ENCODE results near the gene EPHB2. TPM values are rescaled to one million over a fixed set of nuclear protein-coding genes. Genes with fewer than 3 reads are reported as not detected.

EPHB2 gene
- total and polyA plus RNA-seq, 2 donors from 2014 or later = 3.0 to 9.5 TPM

GRCh38 chr1:22778862-22779520 lies 68.4 kb downstream of the EPHB2 start:
- Histone ChIP-seq H3K4me3 (ENCODE audit: low read length in 3 of 3) (no peak overlapping the region), H3K36me3 (ENCODE audit: control insufficient read depth in 2 of 3, insufficient read depth in 3 of 3, low read length in 3 of 3) (no peaks in the 10 kb centered on the region), H3K27ac (ENCODE audit: low read depth in 2 of 2, low read length in 2 of 2) (no peak overlapping the region), H3K27me3 (ENCODE audit: control insufficient read depth, insufficient read depth, low read length) (no peaks in the 10 kb centered on the region), H3K9me3 (ENCODE audit: control insufficient read depth in 2 of 3, insufficient read depth in 1 of 3, low read length in 3 of 3) (no peaks in the 10 kb centered on the region), H3K4me1 (ENCODE audit: control insufficient read depth in 2 of 3, insufficient read depth in 2 of 3, low read depth in 1 of 3, low read length in 3 of 3) (peaks cover 0 to 3% (median 0%) of the 10 kb centered on the region in 3 donors), H3K9ac (ENCODE audit: low read length in 3 of 3) (no peak overlapping the region)
- DNase-seq (peak in 3 of 5 donors; percentile 48 to 72 (median 54)), FAIRE-seq (no peak)
- TF ChIP-seq CTCF (IDR thresholded peaks at IDR 0.05; ENCODE audit: borderline replicate concordance, extremely low read depth, insufficient read depth) = no peak
- intact Hi-C loops (cut with DNase I) = no loop called here

GRCh38 chr1:22780696-22781095 lies 70.1 kb downstream of the EPHB2 start:
- Histone ChIP-seq H3K27ac (ENCODE audit: low read depth in 2 of 2, low read length in 2 of 2) (no peak overlapping the region), H3K4me3 (ENCODE audit: low read length in 3 of 3) (no peak overlapping the region), H3K9ac (ENCODE audit: low read length in 3 of 3) (no peak overlapping the region), H3K36me3 (ENCODE audit: control insufficient read depth in 2 of 3, insufficient read depth in 3 of 3, low read length in 3 of 3) (no peaks in the 10 kb centered on the region), H3K27me3 (ENCODE audit: control insufficient read depth, insufficient read depth, low read length) (no peaks in the 10 kb centered on the region), H3K4me1 (ENCODE audit: control insufficient read depth in 2 of 3, insufficient read depth in 2 of 3, low read depth in 1 of 3, low read length in 3 of 3) (no peaks in the 10 kb centered on the region), H3K9me3 (ENCODE audit: control insufficient read depth in 2 of 3, insufficient read depth in 1 of 3, low read length in 3 of 3) (no peaks in the 10 kb centered on the region)
- intact Hi-C loops (cut with DNase I) = no loop called here
- no peak for TF ChIP-seq CTCF (IDR thresholded peaks at IDR 0.05; ENCODE audit: borderline replicate concordance, extremely low read depth, insufficient read depth)
- DNase-seq (peak in 2 of 5 donors; percentile 41 to 74), FAIRE-seq (no peak)

- no peaks in the 10 kb centered on the region for H3K36me3 ChIP-seq (ENCODE audit: control insufficient read depth in 2 of 3, insufficient read depth in 3 of 3, low read length in 3 of 3)
- no peak for TF ChIP-seq CTCF (IDR thresholded peaks at IDR 0.05; ENCODE audit: borderline replicate concordance, extremely low read depth, insufficient read depth)
- FAIRE-seq (no peak), DNase-seq (no peak)
- no peak overlapping the region for H3K27ac ChIP-seq (ENCODE audit: low read depth in 2 of 2, low read length in 2 of 2)
- no peak overlapping the region for H3K9ac ChIP-seq (ENCODE audit: low read length in 3 of 3)
- intact Hi-C loops (cut with DNase I) = no loop called here
- no peaks in the 10 kb centered on the region for H3K27me3 ChIP-seq (ENCODE audit: control insufficient read depth, insufficient read depth, low read length)
- H3K4me1 ChIP-seq (ENCODE audit: control insufficient read depth in 2 of 3, insufficient read depth in 2 of 3, low read depth in 1 of 3, low read length in 3 of 3) = no peaks in the 10 kb centered on the region
- no peaks in the 10 kb centered on the region for H3K9me3 ChIP-seq (ENCODE audit: control insufficient read depth in 2 of 3, insufficient read depth in 1 of 3, low read length in 3 of 3)
- H3K4me3 ChIP-seq (ENCODE audit: low read length in 3 of 3) = no peak overlapping the region
Measured at GRCh38 chr1:22781483-22781882, 70.8 kb downstream of the EPHB2 start.

- FAIRE-seq = no peak
Measured at GRCh38 chr1:22782406-22782805, 71.8 kb downstream of the EPHB2 start.

More at GRCh38 chr1:22782406-22782805, 71.8 kb downstream of the EPHB2 start:
- no peak for TF ChIP-seq CTCF (IDR thresholded peaks at IDR 0.05; ENCODE audit: borderline replicate concordance, extremely low read depth, insufficient read depth)
- Histone ChIP-seq H3K36me3 (ENCODE audit: control insufficient read depth in 2 of 3, insufficient read depth in 3 of 3, low read length in 3 of 3) (no peaks in the 10 kb centered on the region), H3K4me3 (ENCODE audit: low read length in 3 of 3) (no peak overlapping the region), H3K27me3 (ENCODE audit: control insufficient read depth, insufficient read depth, low read length) (no peaks in the 10 kb centered on the region), H3K4me1 (ENCODE audit: control insufficient read depth in 2 of 3, insufficient read depth in 2 of 3, low read depth in 1 of 3, low read length in 3 of 3) (no peaks in the 10 kb centered on the region), H3K27ac (ENCODE audit: low read depth in 2 of 2, low read length in 2 of 2) (no peak overlapping the region), H3K9me3 (ENCODE audit: control insufficient read depth in 2 of 3, insufficient read depth in 1 of 3, low read length in 3 of 3) (no peaks in the 10 kb centered on the region), H3K9ac (ENCODE audit: low read length in 3 of 3) (no peak overlapping the region)
- intact Hi-C loops (cut with DNase I) = no loop called here
- no peak for DNase-seq

Measured in kidney (tissue), 14 donors.